ENCODE data around the gene FBXL7.

The FBXL7 gene

GRCh38 chr5:15528476-15528875 lies 28.5 kb downstream of the FBXL7 start:
- TF ChIP-seq CTCF (IDR thresholded peaks at IDR 0.05; ENCODE audit: insufficient read depth, low read depth, low read length, missing control alignments) = no peak
- no peak for DNase-seq (ENCODE audit: low read depth)
- H3K4me3 ChIP-seq (ENCODE audit: low read depth, low read length) = no peak overlapping the region

- TF ChIP-seq CTCF (IDR thresholded peaks at IDR 0.05; ENCODE audit: insufficient read depth, low read depth, low read length, missing control alignments) = no peak
- H3K4me3 ChIP-seq (ENCODE audit: low read depth, low read length) = no peak overlapping the region
- no peak for DNase-seq (ENCODE audit: low read depth)
Measured at GRCh38 chr5:15529013-15529412, 29.0 kb downstream of the FBXL7 start.

GRCh38 chr5:15529821-15530220 lies 29.8 kb downstream of the FBXL7 start:
- no peak for DNase-seq (ENCODE audit: low read depth)
- H3K4me3 ChIP-seq (ENCODE audit: low read depth, low read length) = no peak overlapping the region
- no peak for TF ChIP-seq CTCF (IDR thresholded peaks at IDR 0.05; ENCODE audit: insufficient read depth, low read depth, low read length, missing control alignments)

- H3K4me3 ChIP-seq (ENCODE audit: low read depth, low read length) = no peak overlapping the region
- DNase-seq (ENCODE audit: low read depth) = no peak
- TF ChIP-seq CTCF (IDR thresholded peaks at IDR 0.05; ENCODE audit: insufficient read depth, low read depth, low read length, missing control alignments) = no peak
Measured at GRCh38 chr5:15533129-15533893, 33.3 kb downstream of the FBXL7 start.

- TF ChIP-seq CTCF (IDR thresholded peaks at IDR 0.05; ENCODE audit: insufficient read depth, low read depth, low read length, missing control alignments) = no peak
- no peak overlapping the region for H3K4me3 ChIP-seq (ENCODE audit: low read depth, low read length)
- no peak for DNase-seq (ENCODE audit: low read depth)
Measured at GRCh38 chr5:15535938-15536337, 36.0 kb downstream of the FBXL7 start.

GRCh38 chr5:15538516-15538915 lies 38.5 kb downstream of the FBXL7 start:
- no peak for TF ChIP-seq CTCF (IDR thresholded peaks at IDR 0.05; ENCODE audit: insufficient read depth, low read depth, low read length, missing control alignments)
- no peak overlapping the region for H3K4me3 ChIP-seq (ENCODE audit: low read depth, low read length)
- no peak for DNase-seq (ENCODE audit: low read depth)

- no peak overlapping the region for H3K4me3 ChIP-seq (ENCODE audit: low read depth, low read length)
- TF ChIP-seq CTCF (IDR thresholded peaks at IDR 0.05; ENCODE audit: insufficient read depth, low read depth, low read length, missing control alignments) = no peak
- DNase-seq (ENCODE audit: low read depth) = no peak
Measured at GRCh38 chr5:15539951-15540350, 40.0 kb downstream of the FBXL7 start.

Data from GM12865 (cell line).